Spleen (tissue), 11 donors: ENCODE data around the gene ITSN1. TPM values are rescaled to one million over a fixed set of nuclear protein-coding genes. Genes with fewer than 3 reads are reported as not detected.

ENCODE experiments used
- DNase-seq: peaks from one replicate; pipeline ENCODE4 v3.0.0-alpha.2; 2020
- H3K27ac ChIP-seq, 8 donors: fragments of 200-600 bp; sonication (generic) in 7 of 8; 1 replicate in 4 of 8; 2 replicates in 4 of 8; pipeline versions ENCODE4 v1.5.0 to v1.8.0; 2016 to 2021; ENCODE audit warnings: inconsistent platforms in 4 of 8, mild to moderate bottlenecking in 4 of 8, moderate library complexity in 1 of 8
- H3K27me3 ChIP-seq, 7 donors: fragments of 200-600 bp; sonication (generic) in 6 of 7; replicated peaks in 1 of 7; 1 replicate in 4 of 7; 2 replicates in 3 of 7; pipeline versions ENCODE4 v1.5.0 to v1.8.0; 2016 to 2021; ENCODE audit warnings: inconsistent platforms in 3 of 7, mild to moderate bottlenecking in 1 of 7
- H3K36me3 ChIP-seq, 6 donors: fragments of 200-600 bp; sonication (generic) in 5 of 6; 1 replicate in 4 of 6; 2 replicates in 2 of 6; pipeline versions ENCODE4 v1.5.0 to v1.8.0; 2016 to 2021; ENCODE audit warnings: inconsistent platforms in 2 of 6
- H3K4me1 ChIP-seq, 6 donors: fragments of 200-600 bp; sonication (generic) in 5 of 6; 1 replicate in 3 of 6; 2 replicates in 3 of 6; pipeline versions ENCODE4 v1.5.0 to v1.8.0; 2016 to 2021; ENCODE audit warnings: inconsistent platforms in 3 of 6
- H3K4me3 ChIP-seq, 8 donors: fragments of 200-600 bp; sonication (generic) in 7 of 8; 1 replicate in 4 of 8; 2 replicates in 4 of 8; pipeline versions ENCODE4 v1.5.0 to v1.8.0; 2016 to 2021; ENCODE audit warnings: inconsistent platforms in 4 of 8, mild to moderate bottlenecking in 4 of 8, moderate library complexity in 2 of 8
- H3K9me3 ChIP-seq, 8 donors: fragments of 200-600 bp; sonication (generic) in 7 of 8; 1 replicate in 4 of 8; 2 replicates in 4 of 8; pipeline versions ENCODE4 v1.5.0 to v1.8.0; 2016 to 2021; ENCODE audit warnings: inconsistent platforms in 4 of 8
- POLR2A ChIP-seq, 3 donors: fragments of 450-650 bp; IDR thresholded peaks; one replicate each; pipeline ENCODE4 v1.5.1; 2017; ENCODE audit warnings: antibody characterized with exemption in 3 of 3, mild to moderate bottlenecking in 1 of 3
- POLR2AphosphoS5 ChIP-seq, 3 donors: sonication (generic); formaldehyde crosslinking; IDR thresholded peaks; one replicate each; pipeline ENCODE4 v1.5.1; 2017; ENCODE audit warnings: antibody characterized with exemption in 3 of 3
- WGBS, 5 donors: extraction: QIAGEN DNeasy Blood & Tissue Kit in 3 of 5; methylation state at CpG; one replicate each; pipeline versions ENCODE4 v1.1.5 to v1.1.7; 2013 to 2018; 5-methylcytosine and 5-hydroxymethylcytosine counted together
- intact Hi-C: fragments of 100-400 bp; cut with DNase I; formaldehyde crosslinking; loops from one replicate; pipeline ENCODE4 v1.15.0; 2023; ENCODE audit warnings: low total_unique reads
- polyA plus RNA-seq, 3 donors: library from polyadenylated mRNA; stranded (reverse); fragments of 200-250 nt; gene quantifications; one replicate each; pipeline ENCODE4 v1.2.1, GENCODE V29; 2013
- total RNA-seq, 7 donors: library from RNA; depleted of rRNA in 3 of 7; stranded (reverse); fragments of >200 nt in 3 of 7; fragmentation: NEBNext Ultra II Directional in 4 of 7; extraction: Animal tissue kit (Norgen Biotek cat#: 25700) in 4 of 7; gene quantifications; one replicate each; pipeline versions ENCODE4 v1.1.0 to v1.2.1, GENCODE V29; 2016 to 2021
- TF ChIP-seq, protein P1 (sequence below), 11 experiments: fragments of 200-600 bp in 7 of 11; fragments of 450-650 bp in 4 of 11; sonication (generic) in 4 of 11; IDR thresholded peaks in 8 of 11; conservative IDR thresholded peaks in 3 of 11; 1 replicate in 7 of 11; 2 replicates in 4 of 11; pipeline versions ENCODE4 v1.4.0 to v1.8.0; 2016 to 2021; ENCODE audit warnings: antibody characterized with exemption in 11 of 11, inconsistent platforms in 4 of 11, mild to moderate bottlenecking in 1 of 11
- donor health status: healthy with polysubstance abuse.
- donor health status: DM: no; HTN: no; CAD: no; lungs with moderate emphysema.
- donor health status: DM: no; HTN: no; CAD: no.
- donor health status: Bipolar disorder and iron deficiency.
- donor health status: healthy.
- donor health status: DM: no; HTN: no; CAD: no.
- donor health status: DM: yes; HTN: yes; CAD: no.

The ITSN1 gene
- total and polyA plus RNA-seq, 10 donors, result 4.1 to 89.0 (median 42.6) TPM

- intact Hi-C loops, result no loop called here
- DNase-seq, result peak; percentile 73
Measured at GRCh38 chr21:33931799-33932390, 289.6 kb downstream of the ITSN1 start.

GRCh38 chr21:33932731-33933130 lies 290.4 kb downstream of the ITSN1 start:
- Histone ChIP-seq H3K27ac (peak overlapping the region in 7 of 8 donors; percentile 74 to 84 (median 80)), H3K36me3 (no peaks in the 10 kb centered on the region), H3K9me3 (no peaks in the 10 kb centered on the region), H3K27me3 (no peaks in the 10 kb centered on the region), H3K4me3 (peak overlapping the region; percentile 40 to 71 (median 44)), H3K4me1 (peaks cover 0 to 59% (median 29%) of the 10 kb centered on the region in 6 donors)
- intact Hi-C loops, result no loop called here
- TF ChIP-seq POLR2A (IDR thresholded peaks at IDR 0.05) (no peak), POLR2AphosphoS5 (IDR thresholded peaks at IDR 0.05) (no peak)
- TF ChIP-seq, protein P1, sequence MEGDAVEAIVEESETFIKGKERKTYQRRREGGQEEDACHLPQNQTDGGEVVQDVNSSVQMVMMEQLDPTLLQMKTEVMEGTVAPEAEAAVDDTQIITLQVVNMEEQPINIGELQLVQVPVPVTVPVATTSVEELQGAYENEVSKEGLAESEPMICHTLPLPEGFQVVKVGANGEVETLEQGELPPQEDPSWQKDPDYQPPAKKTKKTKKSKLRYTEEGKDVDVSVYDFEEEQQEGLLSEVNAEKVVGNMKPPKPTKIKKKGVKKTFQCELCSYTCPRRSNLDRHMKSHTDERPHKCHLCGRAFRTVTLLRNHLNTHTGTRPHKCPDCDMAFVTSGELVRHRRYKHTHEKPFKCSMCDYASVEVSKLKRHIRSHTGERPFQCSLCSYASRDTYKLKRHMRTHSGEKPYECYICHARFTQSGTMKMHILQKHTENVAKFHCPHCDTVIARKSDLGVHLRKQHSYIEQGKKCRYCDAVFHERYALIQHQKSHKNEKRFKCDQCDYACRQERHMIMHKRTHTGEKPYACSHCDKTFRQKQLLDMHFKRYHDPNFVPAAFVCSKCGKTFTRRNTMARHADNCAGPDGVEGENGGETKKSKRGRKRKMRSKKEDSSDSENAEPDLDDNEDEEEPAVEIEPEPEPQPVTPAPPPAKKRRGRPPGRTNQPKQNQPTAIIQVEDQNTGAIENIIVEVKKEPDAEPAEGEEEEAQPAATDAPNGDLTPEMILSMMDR (IDR thresholded peaks at IDR 0.05 in 8 of 11, conservative IDR thresholded peaks at IDR 0.05 in 3 of 11), result no peak
- DNase-seq, result no peak
- WGBS, 5 donors, result 79 to 95% (median 92%) methylated on average over 5 of the region's 5 CpGs

More at GRCh38 chr21:33931799-33932390, 289.6 kb downstream of the ITSN1 start:
- no peaks in the 10 kb centered on the region for H3K9me3 ChIP-seq
- peak overlapping the region; percentile 45 to 84 (median 79) for H3K27ac ChIP-seq
- TF ChIP-seq POLR2AphosphoS5 (IDR thresholded peaks at IDR 0.05) (no peak), POLR2A (IDR thresholded peaks at IDR 0.05) (no peak)
- TF ChIP-seq, protein P1 (IDR thresholded peaks at IDR 0.05 in 8 of 11, conservative IDR thresholded peaks at IDR 0.05 in 3 of 11), result no peak
- peak overlapping the region; percentile 40 to 71 (median 44) for H3K4me3 ChIP-seq
- no peaks in the 10 kb centered on the region for H3K27me3 ChIP-seq
- no peaks in the 10 kb centered on the region for H3K36me3 ChIP-seq
- WGBS, 5 donors, result 6 to 24% (median 13%) methylated on average over 10 of the region's 10 CpGs
- peaks cover 0 to 51% (median 21%) of the 10 kb centered on the region in 6 donors for H3K4me1 ChIP-seq

GRCh38 chr21:33936301-33937038 lies 294.2 kb downstream of the ITSN1 start:
- Histone ChIP-seq H3K4me1 (peaks cover 0 to 69% (median 33%) of the 10 kb centered on the region in 6 donors), H3K9me3 (no peaks in the 10 kb centered on the region), H3K4me3 (peak overlapping the region in 1 of 8 donors; percentile 6), H3K27ac (peak overlapping the region in 7 of 8 donors; percentile 45 to 80 (median 71)), H3K27me3 (no peaks in the 10 kb centered on the region), H3K36me3 (no peaks in the 10 kb centered on the region)
- TF ChIP-seq POLR2AphosphoS5 (IDR thresholded peaks at IDR 0.05) (no peak), POLR2A (IDR thresholded peaks at IDR 0.05) (no peak)
- TF ChIP-seq, protein P1 (IDR thresholded peaks at IDR 0.05 in 8 of 11, conservative IDR thresholded peaks at IDR 0.05 in 3 of 11), result no peak
- WGBS, 5 donors, result 39 to 50% (median 45%) methylated on average over 4 of the region's 4 CpGs
- DNase-seq, result no peak
- intact Hi-C loops, result no loop called here

- no peak overlapping the region for H3K4me3 ChIP-seq
- intact Hi-C loops, result no loop called here
- H3K27ac ChIP-seq, result peak overlapping the region in 7 of 8 donors; percentile 45 to 80 (median 71)
- DNase-seq, result no peak
- no peaks in the 10 kb centered on the region for H3K36me3 ChIP-seq
- H3K27me3 ChIP-seq, result no peaks in the 10 kb centered on the region
- 76 to 90% (median 82%) methylated on average over 4 of the region's 4 CpGs for WGBS, 5 donors
- H3K9me3 ChIP-seq, result no peaks in the 10 kb centered on the region
- TF ChIP-seq, protein P1 (IDR thresholded peaks at IDR 0.05 in 8 of 11, conservative IDR thresholded peaks at IDR 0.05 in 3 of 11), result no peak
- TF ChIP-seq POLR2AphosphoS5 (IDR thresholded peaks at IDR 0.05) (no peak), POLR2A (IDR thresholded peaks at IDR 0.05) (no peak)
- H3K4me1 ChIP-seq, result peaks cover 0 to 63% (median 28%) of the 10 kb centered on the region in 6 donors
Measured at GRCh38 chr21:33937146-33937545, 294.8 kb downstream of the ITSN1 start.
